GM21737 (cell line): ENCODE results near the gene COX8C.
"Not testable (repeated sequence)": the region's sequence is repeated elsewhere in the genome, so short reads cannot be mapped to it uniquely, and the experiment has no call there.

Experiments used
- ATAC-seq: cut with Tn5 transposase; IDR thresholded peaks from one replicate; pipeline ENCODE4 v1.9.1; 2021; ENCODE audit warnings: mild to moderate bottlenecking, moderate library complexity; ENCODE audit not compliant: unreplicated experiment

The COX8C gene

DNA sequence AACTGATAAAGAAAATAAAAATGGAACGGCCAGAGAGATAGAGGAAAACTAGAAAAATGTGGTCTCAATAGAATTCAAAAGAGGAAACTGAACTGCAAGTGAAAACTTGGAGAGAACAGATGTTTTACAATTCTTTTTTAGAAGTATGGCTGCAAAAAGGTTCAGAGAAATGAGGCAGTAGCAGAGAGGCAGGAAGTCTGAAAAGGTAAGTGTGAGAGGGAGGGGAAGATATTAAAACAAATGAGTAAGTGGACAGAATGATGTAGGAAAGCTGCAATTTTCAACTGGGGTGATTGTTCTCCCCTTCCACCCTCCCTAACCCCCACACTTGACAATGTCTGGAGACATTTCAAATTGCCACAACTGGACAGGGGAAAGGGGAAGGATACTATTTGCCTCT lies 27.0 kb upstream of the COX8C start:
- no peak for ATAC-seq

- no peak for ATAC-seq
These were observed 26.5 kb upstream of the COX8C start for GRCh38 chr14:93320489-93320888.

DNA sequence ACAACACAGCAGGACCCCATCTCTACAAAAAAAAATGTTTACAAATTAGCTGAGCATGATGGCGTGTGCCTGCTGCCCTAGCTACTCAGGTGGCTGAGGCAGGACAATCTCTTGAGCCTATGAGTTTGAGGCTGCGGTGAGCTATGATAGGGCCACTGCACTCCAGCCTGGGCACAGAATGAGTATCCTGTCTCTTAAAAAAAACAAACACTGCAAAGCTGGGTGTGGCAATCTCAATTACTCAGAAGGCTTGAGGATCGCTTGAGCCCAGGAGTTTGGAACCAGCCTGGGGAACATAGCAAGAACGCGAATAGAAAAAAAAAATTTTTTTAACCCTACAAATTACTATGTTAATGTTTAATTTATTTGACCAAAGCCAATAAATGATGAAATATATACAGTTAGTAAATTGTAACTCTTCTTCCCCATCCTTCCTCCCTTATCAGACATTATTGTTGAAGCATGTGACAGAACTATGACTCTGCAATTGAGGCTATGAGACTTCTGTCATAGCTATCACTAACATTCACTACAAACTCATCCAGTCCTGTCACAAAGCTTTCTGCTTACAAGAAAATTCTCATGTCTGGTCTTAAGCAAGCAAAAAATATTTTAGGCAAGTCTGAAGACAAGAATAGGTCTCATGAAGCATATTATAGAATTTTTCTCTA lies 23.9 kb upstream of the COX8C start:
- ATAC-seq, result no peak

DNA sequence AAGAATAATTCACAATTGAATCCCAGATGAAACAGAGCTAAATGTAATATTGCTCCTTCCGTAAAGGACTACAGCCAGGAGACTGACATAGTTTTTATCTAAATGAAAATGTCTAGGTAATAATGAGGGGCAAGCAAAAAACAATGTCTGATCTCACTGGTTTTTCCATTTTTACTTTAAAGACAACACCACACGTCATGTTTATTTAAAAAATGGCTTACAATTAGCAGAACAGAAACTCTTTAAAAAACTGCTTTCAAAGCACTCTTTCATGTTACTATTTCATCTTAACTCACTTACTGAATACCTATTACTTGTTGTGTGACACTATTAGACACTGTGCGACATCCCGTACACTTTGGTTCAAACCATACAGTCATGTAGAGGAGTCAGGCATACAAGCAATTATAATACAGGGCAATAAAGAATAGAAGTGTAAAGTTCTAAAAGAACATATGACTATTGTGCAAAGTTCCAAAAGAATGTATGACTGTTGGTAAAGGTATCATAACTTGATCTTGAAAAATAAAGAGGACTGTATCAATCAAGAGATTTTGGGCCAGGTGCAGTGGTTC lies 23.3 kb upstream of the COX8C start:
- ATAC-seq, result no peak

- ATAC-seq, result no peak
These were observed 20.8 kb upstream of the COX8C start for GRCh38 chr14:93326196-93326595.

DNA sequence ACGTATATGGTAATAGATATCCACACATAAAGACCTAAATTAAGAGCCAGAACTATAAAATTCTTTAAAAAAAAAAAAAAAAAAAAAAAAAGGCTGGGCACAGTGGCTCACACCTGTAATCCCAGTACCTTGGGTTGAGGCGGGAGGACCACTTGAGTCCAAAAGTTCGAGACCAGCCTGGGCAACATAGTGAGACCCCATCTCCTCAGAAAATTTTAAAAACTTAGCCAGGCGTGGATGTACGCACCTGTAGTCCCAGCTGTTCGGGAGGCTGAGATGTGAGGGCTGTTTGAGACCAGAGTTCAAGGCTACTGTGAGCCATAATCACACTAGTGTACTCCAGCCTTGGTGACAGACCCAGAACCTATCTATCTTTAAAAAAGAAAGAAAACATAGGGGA lies 18.4 kb upstream of the COX8C start:
- ATAC-seq, result no peak

GRCh38 chr14:93329965-93330608 lies 16.9 kb upstream of the COX8C start:
- ATAC-seq, result no peak

DNA sequence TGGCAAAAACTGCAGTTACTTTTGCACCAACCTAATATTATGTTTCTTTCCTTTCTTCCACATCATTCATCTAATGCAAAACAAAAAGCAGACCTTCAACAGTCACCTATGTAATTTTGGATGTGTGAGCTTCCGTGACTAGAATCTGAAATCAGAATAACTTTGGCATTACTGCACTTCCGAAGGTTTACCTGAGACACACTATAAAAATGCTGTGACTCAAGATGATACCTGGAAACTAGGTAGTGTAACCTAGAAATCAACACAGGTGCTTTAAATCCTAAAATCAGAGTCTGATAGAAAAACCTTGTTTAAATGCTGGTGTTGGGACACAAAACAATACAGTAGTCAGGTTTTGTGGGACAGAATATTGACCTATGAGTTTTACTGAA lies 16.4 kb upstream of the COX8C start:
- ATAC-seq, result no peak

- ATAC-seq, result no peak
These were observed 15.8 kb upstream of the COX8C start for GRCh38 chr14:93331002-93331727.

GRCh38 chr14:93331728-93332396 lies 15.1 kb upstream of the COX8C start:
- no peak for ATAC-seq

DNA sequence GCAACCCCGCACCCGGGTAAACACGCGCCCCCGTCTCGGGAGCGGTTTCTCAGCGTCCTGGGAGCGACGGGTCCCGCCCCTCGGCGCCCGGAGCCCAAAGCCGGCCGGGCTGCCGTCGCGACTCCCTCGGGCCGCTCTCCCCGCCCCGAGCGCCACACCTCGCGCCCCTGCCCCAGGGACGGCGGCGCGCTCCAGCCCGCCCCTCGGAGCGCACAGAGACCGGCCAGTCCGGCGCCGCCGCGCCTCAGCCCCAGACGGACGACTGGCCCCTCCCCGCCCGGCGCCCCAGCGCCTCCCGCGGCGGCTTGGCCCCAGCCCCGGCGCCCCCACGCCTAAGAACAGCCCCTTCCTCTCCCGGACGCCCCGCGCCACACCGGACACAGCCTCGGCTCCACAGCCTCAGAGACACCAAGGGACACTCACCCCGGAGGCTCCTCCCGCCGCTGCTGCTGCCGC lies 14.6 kb upstream of the COX8C start:
- ATAC-seq, result peak; percentile 53

DNA sequence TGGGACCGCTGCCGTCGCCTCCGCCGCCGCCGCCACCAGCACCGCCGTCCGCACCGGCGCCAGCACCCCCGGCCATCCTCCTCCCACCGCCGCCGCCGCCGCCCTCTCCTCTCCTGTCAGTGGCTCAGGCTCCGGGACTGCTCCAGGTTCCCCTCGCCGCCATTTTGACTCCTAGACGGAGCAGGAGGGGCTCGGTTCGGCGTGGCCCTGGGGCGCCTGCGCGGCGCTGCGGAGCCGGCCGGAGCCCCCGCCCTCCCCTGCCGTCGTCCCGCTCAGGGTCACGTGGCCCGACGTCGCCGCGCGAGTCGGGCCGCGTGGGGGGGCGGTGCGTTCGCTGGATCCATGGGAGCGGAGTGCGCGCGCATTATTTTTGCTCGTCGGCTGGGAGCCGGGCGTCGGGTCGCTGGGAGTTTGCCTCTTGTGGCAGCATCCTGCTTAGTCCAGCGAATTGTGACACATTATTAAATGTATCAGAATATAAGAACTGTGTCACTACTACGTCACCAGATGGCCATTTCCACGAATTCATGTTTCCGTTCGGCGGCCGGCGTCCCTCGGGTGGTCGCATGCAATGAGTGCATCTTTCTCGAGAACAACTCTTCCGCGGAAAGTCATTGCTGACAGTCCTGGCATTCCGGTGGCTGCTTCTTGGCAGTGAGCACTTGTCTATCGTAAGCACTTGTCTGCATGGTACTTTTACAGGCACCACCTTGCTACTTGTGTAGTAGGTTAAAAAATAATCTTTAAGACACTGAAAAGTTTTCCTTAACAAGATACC lies 13.9 kb upstream of the COX8C start, which contains the start of gene BTBD7:
Gene BTBD7 (minus strand): TSS at position 184 of the 778 bp plus-strand sequence. CDS start 36,985 bp downstream, outside the sequence.
- peak; percentile 82 for ATAC-seq

DNA sequence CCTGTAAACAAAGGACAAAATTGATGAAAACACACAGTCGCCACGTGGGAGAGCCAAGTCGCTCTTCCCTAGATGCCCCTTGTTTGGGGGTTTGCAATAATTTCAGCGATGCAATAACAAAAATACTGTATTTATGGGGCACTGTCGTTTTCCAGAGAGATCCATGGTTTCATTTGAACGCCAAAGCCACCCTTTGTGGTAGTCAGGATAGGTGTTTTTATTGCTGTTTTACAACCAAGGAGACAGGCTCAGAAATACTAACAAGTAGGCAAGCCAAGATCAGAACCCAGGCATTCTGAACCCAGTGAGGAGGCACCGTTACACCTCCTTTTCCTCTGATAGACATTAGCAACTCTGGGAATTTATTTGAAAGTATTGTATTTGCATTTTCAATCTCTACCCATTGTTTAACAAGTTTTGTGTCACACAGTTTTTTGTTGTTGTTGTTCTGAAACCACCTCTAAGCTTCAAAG lies 13.3 kb upstream of the COX8C start:
- no peak for ATAC-seq

- ATAC-seq, result no peak
These were observed 9.7 kb upstream of the COX8C start for GRCh38 chr14:93337143-93337753.

DNA sequence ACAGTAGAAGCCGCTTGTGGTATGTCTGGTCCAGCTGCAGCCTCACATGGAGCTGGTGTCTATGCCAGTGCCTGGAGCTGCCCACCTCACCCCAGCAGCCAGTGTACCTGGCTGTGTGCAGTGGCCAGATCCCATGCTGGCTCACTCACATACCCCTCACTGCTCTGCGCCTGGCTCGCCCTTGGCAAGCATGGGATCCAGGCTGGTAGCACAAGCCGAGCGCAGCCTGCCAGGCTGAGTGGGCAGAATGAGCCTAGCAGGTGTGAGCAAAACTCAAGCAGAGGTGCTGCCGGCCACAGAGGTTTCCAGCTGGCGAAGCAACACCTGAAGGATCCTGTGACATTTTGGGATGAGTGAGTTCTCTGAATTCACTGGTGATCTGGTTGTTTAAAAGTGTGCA lies 9.1 kb upstream of the COX8C start:
- ATAC-seq, result no peak

GRCh38 chr14:93343266-93343665 lies 3.7 kb upstream of the COX8C start:
- ATAC-seq, result no peak

DNA sequence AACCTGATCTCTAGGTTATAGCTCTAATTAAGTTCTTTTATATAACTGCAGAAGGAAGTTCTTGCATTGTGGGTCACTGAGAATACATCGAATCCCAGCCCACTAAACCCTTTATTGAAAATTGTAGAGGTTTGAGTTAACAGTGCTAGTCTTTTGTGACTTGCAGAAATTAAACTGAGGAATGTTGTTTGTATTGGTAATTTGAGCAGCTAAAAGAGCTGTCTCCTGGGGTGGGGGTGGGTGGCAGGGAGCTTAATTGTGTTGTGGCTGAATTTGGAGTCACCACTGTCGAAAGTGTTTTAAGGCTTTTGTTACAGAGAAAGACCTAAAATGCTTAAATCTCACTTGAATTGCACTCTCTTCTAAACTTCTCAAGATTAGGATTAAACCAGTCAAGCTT lies 3.2 kb upstream of the COX8C start:
- ATAC-seq, result no peak

DNA sequence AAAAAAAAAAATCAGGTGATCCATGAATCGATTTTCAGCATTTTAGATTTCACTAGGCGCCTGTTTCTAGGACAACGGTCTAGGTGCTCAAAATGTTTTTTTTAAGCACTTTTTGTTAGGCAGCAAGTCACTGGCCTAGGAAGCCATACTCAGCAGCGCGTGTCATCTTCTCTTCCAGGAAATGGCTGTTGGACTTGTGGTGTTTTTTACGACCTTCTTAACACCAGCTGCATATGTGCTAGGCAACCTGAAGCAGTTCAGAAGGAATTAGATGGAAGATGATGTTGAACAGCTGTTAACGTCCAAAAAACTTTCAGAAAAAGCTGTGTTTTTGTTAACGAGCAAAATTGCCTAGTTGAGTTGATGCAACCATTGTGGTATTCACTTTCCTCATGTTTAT lies 868 bp downstream of the COX8C start:
- ATAC-seq, result no peak

DNA sequence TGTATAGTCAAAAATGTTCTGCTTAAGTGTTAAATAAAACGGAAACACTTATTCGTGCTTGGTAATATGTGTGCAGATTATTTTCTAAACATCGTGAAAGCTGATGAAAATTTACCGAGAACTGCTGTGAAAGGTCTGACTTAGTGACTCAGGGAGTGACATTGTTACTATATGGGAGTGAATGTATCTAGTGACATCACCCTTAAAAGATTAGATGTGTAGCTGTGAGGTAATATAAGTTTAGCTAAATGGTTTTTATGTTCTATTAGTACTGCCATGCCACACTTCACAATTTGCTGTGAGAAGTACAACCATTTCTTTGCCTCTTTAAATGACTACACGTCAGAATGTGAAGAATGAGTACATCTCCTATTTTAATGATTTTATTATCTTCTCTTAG lies 1.3 kb downstream of the COX8C start:
- ATAC-seq, result no peak

DNA sequence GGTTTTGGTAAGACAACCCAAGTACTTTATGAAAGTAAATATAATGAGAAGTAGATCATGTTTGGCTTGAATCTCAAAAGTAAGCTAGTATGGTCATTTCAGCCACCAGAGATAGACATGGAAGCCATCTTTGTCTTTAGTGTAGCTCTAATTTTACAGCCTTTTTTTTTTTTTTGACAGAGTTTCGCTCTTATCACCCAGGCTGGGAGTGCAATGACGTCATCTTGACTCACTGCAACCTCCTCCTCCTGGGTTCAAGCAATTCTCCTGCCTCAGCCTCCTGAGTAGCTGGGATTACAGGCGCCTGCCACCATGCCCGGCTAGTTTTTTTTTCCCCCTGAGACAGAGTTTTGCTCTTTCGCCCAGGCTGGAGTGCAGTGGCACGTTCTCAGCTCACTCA lies 7.9 kb downstream of the COX8C start:
- not testable (repeated sequence) for ATAC-seq
